GM20000 (cell line): ENCODE data around the gene ANKRD11.
"Not testable (repeated sequence)": the region's sequence is repeated elsewhere in the genome, so short reads cannot be mapped to it uniquely, and the experiment has no call there.

Experiments
- DNase-seq: peaks from one replicate; pipeline ENCODE4 v3.0.0; 2012; ENCODE audit warnings: low spot score
- CTCF ChIP-seq: IDR thresholded peaks from 2 replicates; pipeline ENCODE4 v1.5.1; 2012; ENCODE audit warnings: mild to moderate bottlenecking, control low read depth; ENCODE audit errors: extremely low read depth, missing control alignments

The ANKRD11 gene

GRCh38 chr16:89308391-89309333 lies 181.7 kb downstream of the ANKRD11 start:
- no peak for DNase-seq
- TF ChIP-seq CTCF, result peak; percentile 23

- no peak for DNase-seq
- no peak for TF ChIP-seq CTCF
Measured at GRCh38 chr16:89307421-89307805, 182.9 kb downstream of the ANKRD11 start.

GRCh38 chr16:89306457-89307420 lies 183.6 kb downstream of the ANKRD11 start:
- not testable (repeated sequence) for DNase-seq

- TF ChIP-seq CTCF, result no peak
- no peak for DNase-seq
Measured at GRCh38 chr16:89304941-89305705, 185.2 kb downstream of the ANKRD11 start.

- no peak for TF ChIP-seq CTCF
- DNase-seq, result no peak
Measured at GRCh38 chr16:89304181-89304851, 186.0 kb downstream of the ANKRD11 start.

GRCh38 chr16:89303617-89304016 lies 186.7 kb downstream of the ANKRD11 start:
- DNase-seq, result no peak
- no peak for TF ChIP-seq CTCF

GRCh38 chr16:89300976-89301360 lies 189.4 kb downstream of the ANKRD11 start:
- no peak for DNase-seq
- TF ChIP-seq CTCF, result no peak
